Natural killer cell (primary cell): ENCODE results near the gene RESF1. TPM values are rescaled to one million over a fixed set of nuclear protein-coding genes. Genes with fewer than 3 reads are reported as not detected.

Experiments used
- ATAC-seq, 3 donors: fragments of 150-1000 bp in 2 of 3; fragments of 200-7000 bp in 1 of 3; cut with Tn5 transposase; 1 replicate in 1 of 3; 2 replicates in 2 of 3; pipeline ENCODE4 v1.10.0; 2021; ENCODE audit warnings: mild to moderate bottlenecking in 2 of 3, moderate library complexity in 2 of 3
- DNase-seq, 2 donors: peaks; one replicate each; pipeline versions ENCODE4 v3.0.0 to v3.0.0-alpha.2; 2013 to 2021; ENCODE audit warnings: mixed read lengths in 1 of 2
- H3K27ac ChIP-seq: one replicate; pipeline ENCODE4 v1.5.1; 2013; ENCODE audit warnings: mild to moderate bottlenecking, low read length
- H3K27me3 ChIP-seq: one replicate; pipeline ENCODE4 v1.6.1; 2013; ENCODE audit warnings: low read length; ENCODE audit not compliant: control insufficient read depth, insufficient read depth
- H3K36me3 ChIP-seq: one replicate; pipeline ENCODE4 v1.6.1; 2013; ENCODE audit warnings: low read length; ENCODE audit not compliant: control insufficient read depth, insufficient read depth
- H3K4me1 ChIP-seq: one replicate; pipeline ENCODE4 v1.6.1; 2013; ENCODE audit warnings: low read length; ENCODE audit not compliant: control insufficient read depth, insufficient read depth
- H3K4me3 ChIP-seq: one replicate; pipeline ENCODE4 v1.5.1; 2013; ENCODE audit warnings: low read length
- H3K9me3 ChIP-seq: one replicate; pipeline ENCODE4 v1.6.1; 2013; ENCODE audit warnings: low read length; ENCODE audit not compliant: control insufficient read depth, insufficient read depth
- H3K27ac Mint-ChIP-seq, 2 donors: one replicate each; pipeline ENCODE4 v1.8.0; 2022; ENCODE audit warnings: mild to moderate bottlenecking in 2 of 2, mixed read lengths in 2 of 2, moderate library complexity in 1 of 2
- H3K27me3 Mint-ChIP-seq, 2 donors: one replicate each; pipeline ENCODE4 v1.8.0; 2022; ENCODE audit warnings: low read depth in 2 of 2, mixed read lengths in 2 of 2
- H3K36me3 Mint-ChIP-seq: one replicate; pipeline ENCODE4 v1.8.0; 2022; ENCODE audit warnings: mixed read lengths
- H3K4me1 Mint-ChIP-seq, 2 donors: one replicate each; pipeline ENCODE4 v1.8.0; 2022; ENCODE audit warnings: mixed read lengths in 2 of 2
- H3K4me3 Mint-ChIP-seq: one replicate; pipeline ENCODE4 v1.8.0; 2022; ENCODE audit warnings: mild to moderate bottlenecking, moderate library complexity, mixed read lengths
- H3K9me3 Mint-ChIP-seq, 2 donors: one replicate each; pipeline ENCODE4 v1.8.0; 2022; ENCODE audit warnings: mixed read lengths in 2 of 2
- CTCF ChIP-seq: fragments of 200-600 bp; IDR thresholded peaks from one replicate; pipeline ENCODE4 v1.8.0; 2022; ENCODE audit warnings: antibody characterized with exemption
- WGBS: methylation state at CpG from one replicate; pipeline ENCODE4 v1.1.7; 2013; ENCODE audit warnings: missing lambda C conversion rate; ENCODE audit not compliant: insufficient coverage; 5-methylcytosine and 5-hydroxymethylcytosine counted together
- intact Hi-C: fragments of 100-400 bp; cut with micrococcal nuclease; formaldehyde crosslinking; loops from one replicate; pipeline ENCODE4 v1.14.2; 2022
- total RNA-seq, 4 donors: library from RNA; stranded (reverse); fragments of 120-200 nt in 1 of 4; gene quantifications; one replicate each; pipeline versions ENCODE4 v1.2.3 to v1.2.4, GENCODE V29; 2013 to 2022

The RESF1 gene
- total RNA-seq, 3 donors from 2014 or later (not counting 1 experiment from before 2014, with no cell fraction given) = 144 to 209 (median 184) TPM

- H3K4me1 Mint-ChIP-seq = peaks cover 36 to 60% of the 10 kb centered on the region in 2 donors
- no peaks in the 10 kb centered on the region for H3K27me3 Mint-ChIP-seq
- no peaks in the 10 kb centered on the region for H3K9me3 Mint-ChIP-seq
- H3K4me3 Mint-ChIP-seq = peak overlapping the region; percentile 22
- Histone ChIP-seq H3K27me3 (no peaks in the 10 kb centered on the region), H3K4me1 (peaks cover 23% of the 10 kb centered on the region), H3K36me3 (no peaks in the 10 kb centered on the region), H3K27ac (no peak overlapping the region), H3K4me3 (no peak overlapping the region), H3K9me3 (no peaks in the 10 kb centered on the region)
- 87% methylated on average over 7 of the region's 7 CpGs for WGBS
- DNase-seq = no peak
- intact Hi-C loops = no loop called here
- no peak for TF ChIP-seq CTCF
- no peaks in the 10 kb centered on the region for H3K36me3 Mint-ChIP-seq
- H3K27ac Mint-ChIP-seq = peak overlapping the region; percentile 41 to 82
- ATAC-seq = no peak
Measured at GRCh38 chr12:31954925-31955858, 4.0 kb upstream of the RESF1 start.

GRCh38 chr12:31958569-31959160 lies 550 bp upstream of the RESF1 start:
- Histone ChIP-seq H3K4me1 (peaks cover 42% of the 10 kb centered on the region), H3K36me3 (peaks cover 24% of the 10 kb centered on the region), H3K4me3 (peak overlapping the region; percentile 65), H3K27ac (peak overlapping the region; percentile 73), H3K27me3 (no peaks in the 10 kb centered on the region), H3K9me3 (no peaks in the 10 kb centered on the region)
- H3K27me3 Mint-ChIP-seq = no peaks in the 10 kb centered on the region
- no peak for ATAC-seq
- DNase-seq = no peak
- H3K4me3 Mint-ChIP-seq = peak overlapping the region; percentile 98
- peak overlapping the region; percentile 90 to 94 for H3K27ac Mint-ChIP-seq
- TF ChIP-seq CTCF = no peak
- peaks cover 4% of the 10 kb centered on the region for H3K36me3 Mint-ChIP-seq
- intact Hi-C loops = loop anchor here (1.0 to 2.0 kb wide), 3 partner anchors 62 to 236 kb away; no protein-coding TSS in a partner anchor
- H3K9me3 Mint-ChIP-seq = no peaks in the 10 kb centered on the region
- H3K4me1 Mint-ChIP-seq = peaks cover 67 to 79% of the 10 kb centered on the region in 2 donors
- 18% methylated on average over 10 of the region's 10 CpGs for WGBS

GRCh38 chr12:31959701-31960391 lies 631 bp downstream of the RESF1 start:
- WGBS = under 1% methylated on average over 47 of the region's 47 CpGs
- TF ChIP-seq CTCF = no peak
- peak overlapping the region; percentile 96 for H3K4me3 Mint-ChIP-seq
- H3K27me3 ChIP-seq = no peaks in the 10 kb centered on the region
- peaks cover 0 to 3% of the 10 kb centered on the region in 2 donors for H3K9me3 Mint-ChIP-seq
- H3K36me3 Mint-ChIP-seq = peaks cover 16% of the 10 kb centered on the region
- H3K9me3 ChIP-seq = no peaks in the 10 kb centered on the region
- DNase-seq (peak; percentile 64 to 85), ATAC-seq (peak; percentile 57 to 76 (median 68))
- H3K27ac Mint-ChIP-seq = peak overlapping the region; percentile 90 to 94
- intact Hi-C loops = loop anchor here (1.0 to 2.0 kb wide), 5 partner anchors 27 to 301 kb away; partner anchors contain the start of gene ETFBKMT
- H3K27me3 Mint-ChIP-seq = no peaks in the 10 kb centered on the region
- peak overlapping the region; percentile 44 for H3K4me3 ChIP-seq
- peaks cover 46% of the 10 kb centered on the region for H3K4me1 ChIP-seq
- H3K36me3 ChIP-seq = peaks cover 35% of the 10 kb centered on the region
- peak overlapping the region; percentile 56 for H3K27ac ChIP-seq
- peaks cover 73 to 82% of the 10 kb centered on the region in 2 donors for H3K4me1 Mint-ChIP-seq
